GM21515 (cell line): ENCODE measurements around the gene KANSL1L.

Experiments used
- ATAC-seq: cut with Tn5 transposase; IDR thresholded peaks from one replicate; pipeline ENCODE4 v1.9.1; 2021; ENCODE audit not compliant: unreplicated experiment

The KANSL1L gene

DNA sequence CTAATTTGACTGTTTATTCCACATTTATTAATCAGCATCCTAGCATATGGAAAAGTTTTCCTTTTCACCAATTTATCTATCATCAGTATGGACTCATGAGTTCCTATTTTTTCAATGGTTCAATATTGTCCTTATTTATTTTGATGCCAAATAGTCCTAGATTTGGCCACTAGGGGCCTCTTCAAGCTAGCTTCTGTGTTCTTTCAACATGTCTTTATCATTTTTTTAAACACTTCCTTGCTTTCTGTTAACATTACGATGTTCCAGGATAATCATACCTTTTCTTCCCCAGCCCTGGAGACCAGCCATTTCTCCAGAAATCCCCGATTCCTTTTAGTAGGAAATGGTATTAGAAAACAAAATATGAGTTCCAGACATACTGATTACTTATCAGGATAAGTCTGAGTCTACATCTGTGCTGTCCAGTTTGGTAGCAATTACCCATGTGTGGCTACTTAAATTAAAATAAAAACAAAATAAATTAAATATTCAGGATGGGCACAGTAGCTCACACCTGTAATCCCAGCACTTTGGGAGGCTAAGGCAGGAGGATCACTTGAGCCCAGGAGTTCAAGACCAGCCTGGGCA, 98.2 kb downstream of the KANSL1L start:
- ATAC-seq = peak; percentile 82

DNA sequence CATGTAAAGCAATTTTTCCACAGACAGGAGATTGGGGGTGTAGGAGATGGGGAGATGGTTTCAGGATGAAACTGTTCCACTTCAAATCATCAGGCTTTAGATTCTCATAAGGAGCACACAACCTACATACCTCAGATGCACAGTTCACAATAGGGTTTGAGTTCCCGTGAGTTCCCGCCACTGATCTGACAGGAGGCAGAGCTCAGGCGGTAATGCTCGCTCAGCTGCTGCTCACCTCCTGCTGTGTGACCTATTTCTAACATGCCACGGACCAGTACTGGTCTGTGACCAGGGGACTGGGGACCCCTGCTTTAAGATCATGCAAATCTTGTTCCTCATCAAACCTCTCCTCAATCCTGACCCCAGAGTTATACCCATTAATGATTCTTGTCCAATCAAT, 98.7 kb downstream of the KANSL1L start:
- peak; percentile 22 for ATAC-seq

DNA sequence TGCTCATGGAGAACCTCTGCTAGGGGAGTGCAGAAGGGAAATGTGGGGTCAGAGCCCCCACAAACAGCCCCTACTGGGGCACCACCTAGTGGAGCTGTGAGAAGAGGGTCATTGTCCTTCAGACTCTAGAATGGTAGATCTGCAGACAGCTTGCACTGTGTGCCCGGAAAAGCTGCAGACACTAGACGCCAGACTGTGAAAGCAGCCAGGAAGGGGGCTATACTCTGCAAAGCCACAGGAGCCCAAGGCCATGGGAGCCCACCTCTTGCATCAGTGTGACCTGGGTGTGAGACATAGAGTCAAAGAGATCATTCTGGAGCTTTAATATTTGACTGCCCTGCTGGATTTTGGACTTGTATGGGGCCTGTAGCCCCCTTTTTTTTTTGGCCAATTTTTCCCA, 107.9 kb downstream of the KANSL1L start:
- no peak for ATAC-seq

DNA sequence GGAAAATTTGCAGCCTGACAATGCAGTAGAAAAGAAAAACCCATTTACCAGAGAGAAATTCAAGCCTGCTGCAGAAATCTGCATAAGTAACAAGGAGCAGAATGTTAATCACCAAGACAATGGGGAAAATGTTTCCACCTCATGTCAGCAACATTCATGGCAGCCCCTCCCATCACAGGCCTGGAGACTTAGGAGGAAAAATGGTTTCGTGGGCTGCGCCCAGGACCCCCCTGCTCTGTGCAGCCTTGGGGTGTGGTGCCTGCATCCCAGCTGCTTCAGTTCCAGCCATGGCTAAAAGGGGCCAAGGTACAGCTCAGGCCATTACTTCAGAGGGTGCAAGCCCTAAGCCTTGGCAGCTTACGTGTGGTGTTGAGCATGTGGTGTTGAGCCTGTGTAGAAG, 115.4 kb downstream of the KANSL1L start:
- ATAC-seq = no peak

DNA sequence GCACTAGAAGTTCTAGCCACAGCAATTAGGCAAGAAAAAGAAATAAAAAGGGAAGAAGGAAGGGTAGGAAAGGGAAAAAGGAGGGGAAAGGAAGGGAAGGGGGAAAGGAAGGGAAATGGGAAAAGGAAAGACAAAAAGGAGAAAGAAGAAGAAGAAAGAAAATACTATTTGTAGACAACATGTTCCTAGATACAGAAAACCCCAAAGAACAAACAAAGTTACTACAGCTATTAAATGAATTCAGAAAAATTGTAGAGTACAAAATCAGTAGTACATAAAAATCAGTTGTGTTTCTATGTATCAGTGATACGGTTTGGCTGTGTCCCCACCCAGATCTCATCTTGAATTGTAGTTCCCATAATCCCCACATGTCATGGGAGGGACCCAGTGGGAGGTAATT, 116.5 kb downstream of the KANSL1L start:
- no peak for ATAC-seq

DNA sequence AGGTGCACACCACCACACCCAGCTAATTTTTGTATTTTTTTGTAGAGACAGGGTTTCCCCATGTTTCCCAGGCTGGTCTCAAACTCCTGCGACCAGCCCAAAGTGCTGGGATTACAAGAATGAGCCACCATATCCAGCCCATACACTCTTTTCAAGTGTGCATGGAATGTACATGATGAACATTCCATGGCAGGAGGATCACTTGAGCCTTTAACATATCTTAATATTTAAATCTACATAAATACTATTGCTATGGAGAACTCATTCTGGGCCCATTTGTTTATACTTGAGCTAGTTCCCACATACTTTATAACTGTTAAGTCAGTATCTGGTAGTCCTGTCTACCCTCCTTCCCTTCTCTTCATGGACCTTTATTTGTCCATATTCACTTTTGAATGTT, 120.3 kb downstream of the KANSL1L start:
- ATAC-seq = no peak

DNA sequence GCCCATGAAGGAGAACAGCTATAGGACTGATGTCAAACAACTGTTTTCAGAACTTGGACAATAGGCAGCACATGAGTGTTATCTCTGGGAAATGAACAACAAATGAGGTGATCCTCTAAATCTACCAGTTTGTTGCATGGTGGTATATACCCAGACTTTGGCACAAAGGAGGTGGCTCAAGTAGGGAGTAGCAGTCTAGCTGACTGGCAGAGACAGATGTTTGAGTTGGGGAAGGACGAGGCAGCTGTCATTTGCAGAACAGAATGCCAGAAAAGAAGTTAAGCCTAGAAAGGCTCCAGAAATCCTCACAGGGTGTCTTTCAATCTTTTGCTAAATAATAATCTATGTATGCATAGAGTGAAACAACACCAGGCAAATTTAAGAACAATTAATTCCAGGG, 121.4 kb downstream of the KANSL1L start:
- ATAC-seq = no peak

DNA sequence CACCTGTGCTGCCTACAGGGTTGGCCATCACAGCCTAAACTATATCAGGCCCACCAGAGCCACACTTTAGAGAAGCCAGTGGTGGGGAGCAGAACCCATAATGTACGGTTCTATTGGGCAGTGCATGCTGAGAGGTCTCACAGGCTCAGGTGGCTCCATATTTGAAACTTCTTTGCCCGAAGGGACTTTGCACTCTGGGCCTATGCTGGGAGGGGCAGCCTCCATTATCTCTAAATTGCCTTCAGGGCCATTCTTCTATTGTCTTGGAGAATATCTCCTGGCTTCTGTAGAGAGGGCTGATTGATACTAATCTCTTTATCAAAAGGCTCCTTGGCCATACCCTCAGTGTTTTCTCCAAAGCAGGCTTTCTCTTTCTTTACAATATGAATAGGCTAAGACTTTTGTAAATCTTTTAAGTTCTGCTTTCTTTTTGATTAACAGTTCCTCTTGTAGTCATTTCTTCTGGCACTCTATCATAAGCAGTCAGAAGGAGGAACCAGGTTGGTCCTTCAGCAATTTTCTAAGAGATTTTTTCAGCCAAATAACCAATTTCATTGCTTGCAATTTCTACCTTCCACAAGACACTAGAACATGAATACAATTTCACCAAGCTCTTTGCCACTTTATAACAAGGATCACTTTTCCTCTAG, 124.2 kb downstream of the KANSL1L start:
- ATAC-seq = no peak

DNA sequence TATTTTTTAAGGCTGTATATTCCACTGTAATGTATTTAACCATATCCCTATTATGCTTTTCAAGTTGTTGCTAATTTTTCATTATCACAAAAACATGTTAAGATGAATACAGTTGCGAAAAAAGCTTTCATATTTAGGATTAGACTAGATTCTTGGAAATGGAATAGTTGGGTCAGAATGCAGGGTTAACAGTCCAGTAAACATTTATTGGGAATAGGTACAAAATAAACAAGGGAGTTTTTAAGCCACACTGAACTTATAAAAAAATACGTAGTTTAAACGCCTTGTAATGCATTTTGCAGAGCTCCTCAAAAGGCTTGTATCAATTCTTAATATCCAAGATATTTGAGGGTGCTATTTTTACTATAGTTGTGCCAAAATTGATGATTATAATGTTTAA, 133.1 kb downstream of the KANSL1L start:
- no peak for ATAC-seq

DNA sequence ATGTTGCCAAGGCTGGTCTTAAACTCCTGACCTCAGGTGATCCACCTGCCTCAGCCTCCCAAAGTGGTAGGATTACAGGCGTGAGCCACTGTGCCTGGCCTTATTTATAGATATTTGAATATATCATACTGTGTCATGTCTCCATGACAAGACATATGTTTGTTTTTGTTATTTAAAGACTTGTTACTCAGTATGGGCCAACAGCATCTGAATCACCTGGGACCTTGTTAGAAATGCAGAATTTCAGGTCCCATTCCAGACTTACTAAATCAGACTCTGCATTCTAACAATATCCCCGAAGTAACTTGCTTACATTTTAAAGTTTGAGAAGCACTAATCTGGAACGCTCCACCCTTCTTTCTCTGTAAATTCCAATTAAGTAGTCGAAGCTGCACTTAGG, 135.5 kb downstream of the KANSL1L start:
- no peak for ATAC-seq

DNA sequence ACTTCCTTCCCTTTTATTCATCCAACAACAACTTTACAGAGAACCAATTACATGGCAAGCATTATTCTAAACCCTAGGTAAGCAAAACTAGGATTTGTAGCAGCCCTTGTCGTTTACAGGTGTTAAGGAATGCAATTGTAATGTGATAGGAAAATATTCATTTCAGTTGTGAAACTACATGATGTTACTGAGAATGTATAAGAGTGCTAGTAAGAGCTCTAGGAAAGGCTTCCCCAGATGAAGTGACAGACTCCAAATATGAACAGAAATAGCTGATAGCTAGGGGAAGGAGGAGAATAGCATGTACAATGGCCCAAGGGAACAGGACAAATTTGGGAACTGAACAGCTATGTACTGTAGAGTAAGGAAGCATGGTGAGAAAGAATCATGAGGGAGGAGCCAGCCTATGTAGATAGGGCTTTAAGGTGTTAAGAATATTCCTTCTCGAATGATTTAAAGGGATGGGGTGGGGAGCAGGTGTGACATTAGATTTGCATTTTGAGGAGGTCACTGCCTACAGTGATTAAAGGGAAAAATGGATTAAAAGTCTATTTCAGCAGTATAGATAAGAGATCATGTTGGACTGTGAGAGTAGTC, 137.0 kb downstream of the KANSL1L start:
- no peak for ATAC-seq

DNA sequence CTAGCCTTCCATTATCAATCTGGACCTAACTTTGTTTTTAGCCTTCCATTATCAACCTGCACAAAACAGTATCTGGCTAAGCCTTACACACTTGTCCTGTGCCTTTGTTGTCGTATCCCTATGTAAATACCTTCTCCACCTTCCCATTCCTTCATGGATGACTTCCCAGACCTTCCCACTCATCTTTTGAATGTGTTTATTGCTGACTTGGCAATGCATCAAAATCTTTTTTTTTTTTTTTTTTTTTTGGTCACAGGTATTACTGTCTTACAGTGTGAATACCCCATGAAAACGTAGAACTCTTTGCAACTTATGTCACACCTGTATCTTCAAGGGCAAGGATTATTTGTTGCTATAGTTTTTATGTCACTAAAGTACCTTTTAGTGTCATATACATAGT, 143.0 kb downstream of the KANSL1L start:
- ATAC-seq = no peak

DNA sequence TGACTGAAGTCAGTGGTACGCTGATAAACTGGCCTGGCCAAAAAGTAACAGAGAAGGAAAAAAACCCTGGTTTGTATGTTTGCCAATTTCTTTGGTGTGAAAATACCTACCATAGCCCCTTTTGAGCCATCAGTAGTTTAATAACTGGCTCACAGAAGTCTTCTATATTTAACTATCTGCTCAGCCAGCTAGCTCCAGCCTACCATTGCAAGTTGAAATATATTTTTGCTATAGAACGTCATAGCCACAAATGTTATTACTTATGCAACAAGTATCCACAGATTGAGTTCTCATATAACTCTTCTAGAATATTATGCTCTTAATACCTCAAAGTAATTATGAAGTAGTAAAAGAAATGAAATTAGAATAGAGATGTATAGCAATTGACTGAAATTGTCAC, 143.6 kb downstream of the KANSL1L start:
- ATAC-seq = no peak

DNA sequence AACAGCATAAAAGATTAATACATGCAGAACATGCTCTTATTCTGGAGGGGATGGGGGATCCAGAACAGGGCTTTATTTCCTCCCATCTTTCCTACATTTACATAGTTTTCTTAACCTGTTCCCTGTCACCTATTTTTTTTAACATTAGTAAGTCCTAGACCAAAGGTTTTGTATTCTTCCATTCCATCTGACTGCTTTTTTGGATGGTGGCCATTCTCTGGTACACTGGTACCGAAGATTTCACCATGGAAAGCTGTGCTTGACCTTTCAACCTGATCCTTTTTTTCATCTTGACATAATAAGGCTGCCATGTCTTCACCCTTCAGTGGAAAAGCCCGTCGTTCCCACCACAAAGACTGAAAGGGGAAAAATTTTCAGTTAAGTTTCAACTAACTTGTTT, 148.4 kb downstream of the KANSL1L start:
- no peak for ATAC-seq

DNA sequence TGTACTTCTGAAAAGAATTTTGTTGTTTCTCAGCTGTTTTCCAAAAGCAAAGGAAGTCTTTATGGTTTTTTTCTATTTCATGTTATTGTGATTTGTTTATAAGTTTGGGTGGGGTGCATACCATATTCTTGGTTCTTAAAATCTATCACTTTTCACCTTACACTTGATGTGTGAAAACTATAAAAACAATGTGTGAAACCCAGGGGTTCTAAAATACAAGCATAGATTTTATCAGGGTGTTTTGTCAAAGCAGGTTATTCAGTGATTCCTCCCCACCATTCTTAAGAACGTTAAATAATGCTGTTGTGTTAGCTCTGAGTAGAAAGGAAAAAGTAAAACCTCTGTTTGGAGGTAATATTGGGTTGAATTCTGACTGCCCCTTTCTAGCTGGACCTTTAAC, 151.1 kb downstream of the KANSL1L start:
- no peak for ATAC-seq

DNA sequence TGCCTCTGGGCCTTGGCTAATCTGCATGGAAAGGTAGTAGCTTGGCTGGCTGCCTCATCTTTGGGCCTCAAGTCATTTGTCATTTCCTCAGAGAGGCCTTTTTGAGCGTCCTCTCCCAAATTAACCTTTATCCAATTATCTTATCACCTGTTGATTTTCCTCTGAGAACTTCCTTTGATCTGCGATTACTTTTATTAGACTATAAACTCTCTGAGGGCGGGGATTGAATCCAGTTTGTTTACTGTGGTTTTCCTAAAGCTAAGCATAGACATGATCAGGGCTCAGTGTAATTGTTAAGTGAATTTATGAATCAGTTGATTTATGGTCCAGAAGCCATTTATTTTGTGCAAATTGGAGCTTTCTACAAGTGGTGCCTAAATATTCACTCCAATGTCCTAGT, 161.3 kb downstream of the KANSL1L start:
- no peak for ATAC-seq

DNA sequence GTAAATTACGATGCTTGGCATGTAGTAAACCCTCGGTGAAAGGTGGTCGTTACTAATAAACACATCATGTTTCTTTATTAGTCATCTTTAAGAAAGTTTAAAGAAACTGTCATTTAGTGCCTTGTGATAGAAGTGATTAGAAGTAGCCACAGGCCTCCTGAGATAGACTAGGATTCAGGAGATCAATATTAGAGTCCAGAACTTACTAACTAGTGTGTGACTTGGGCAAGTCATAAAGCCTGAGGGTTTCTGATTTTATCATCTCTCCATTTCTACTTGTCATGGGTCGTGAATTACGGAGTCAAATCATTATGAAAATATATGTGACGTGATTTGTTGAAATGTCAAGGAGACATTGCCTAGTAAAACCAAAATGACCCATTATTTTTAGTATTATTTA, 162.1 kb downstream of the KANSL1L start:
- ATAC-seq = no peak

DNA sequence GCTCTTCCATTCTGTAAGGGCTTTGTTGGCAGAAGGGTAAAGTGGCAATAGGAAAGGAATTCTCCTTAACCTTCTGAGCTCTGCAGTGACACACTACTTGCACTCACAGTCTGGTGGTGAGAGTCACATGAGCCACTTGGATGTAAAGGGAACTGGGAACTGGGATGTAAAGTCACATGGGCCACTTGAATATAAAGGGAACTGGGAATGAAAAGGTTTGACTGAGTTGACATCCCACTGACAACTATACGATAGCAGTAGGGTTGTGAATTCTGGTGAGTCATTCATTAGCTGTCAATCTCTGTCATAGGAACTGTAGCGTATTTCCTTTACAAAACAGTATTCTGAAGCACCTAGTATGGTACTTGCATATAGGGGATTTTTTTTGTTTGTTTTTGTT, 163.3 kb downstream of the KANSL1L start:
- ATAC-seq = no peak

DNA sequence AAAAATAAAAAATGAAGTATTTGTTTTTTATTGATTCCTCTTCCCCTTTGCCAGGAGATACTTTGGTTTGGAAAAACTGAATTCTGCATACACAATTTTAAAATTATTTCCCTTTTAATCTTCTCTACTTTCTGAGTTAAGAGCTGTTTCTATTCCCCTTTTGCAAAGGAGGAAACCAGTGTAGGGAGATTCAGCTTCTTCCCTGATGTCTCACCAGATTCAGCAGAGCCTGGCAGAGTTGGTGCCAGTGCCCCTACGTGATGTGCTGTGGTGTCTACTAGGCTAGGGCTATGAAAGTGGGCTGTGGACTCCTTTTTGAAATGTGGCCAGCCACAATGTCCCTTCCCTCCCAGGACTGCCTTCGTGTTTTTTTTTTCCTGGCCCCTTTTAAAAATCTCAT, 166.3 kb downstream of the KANSL1L start:
- no peak for ATAC-seq

DNA sequence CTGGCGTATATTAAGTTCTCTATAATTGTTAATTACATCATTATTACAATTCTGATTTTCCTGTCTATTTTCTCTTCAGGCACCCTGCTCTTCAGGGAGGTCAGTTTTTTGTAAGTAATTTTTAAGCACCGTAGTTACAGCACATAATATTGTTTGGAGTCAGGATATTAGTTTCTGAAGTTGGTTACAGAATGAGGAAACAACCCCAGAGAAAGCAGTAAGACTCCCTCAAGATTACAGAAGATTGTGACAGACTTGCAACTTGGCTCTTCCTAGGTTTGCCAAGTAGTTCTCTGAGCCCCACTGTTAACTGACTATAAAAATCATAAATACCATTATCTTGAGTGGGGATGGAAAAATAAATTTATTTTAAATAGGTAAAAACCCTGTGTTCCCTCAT, 167.8 kb downstream of the KANSL1L start:
- no peak for ATAC-seq

DNA sequence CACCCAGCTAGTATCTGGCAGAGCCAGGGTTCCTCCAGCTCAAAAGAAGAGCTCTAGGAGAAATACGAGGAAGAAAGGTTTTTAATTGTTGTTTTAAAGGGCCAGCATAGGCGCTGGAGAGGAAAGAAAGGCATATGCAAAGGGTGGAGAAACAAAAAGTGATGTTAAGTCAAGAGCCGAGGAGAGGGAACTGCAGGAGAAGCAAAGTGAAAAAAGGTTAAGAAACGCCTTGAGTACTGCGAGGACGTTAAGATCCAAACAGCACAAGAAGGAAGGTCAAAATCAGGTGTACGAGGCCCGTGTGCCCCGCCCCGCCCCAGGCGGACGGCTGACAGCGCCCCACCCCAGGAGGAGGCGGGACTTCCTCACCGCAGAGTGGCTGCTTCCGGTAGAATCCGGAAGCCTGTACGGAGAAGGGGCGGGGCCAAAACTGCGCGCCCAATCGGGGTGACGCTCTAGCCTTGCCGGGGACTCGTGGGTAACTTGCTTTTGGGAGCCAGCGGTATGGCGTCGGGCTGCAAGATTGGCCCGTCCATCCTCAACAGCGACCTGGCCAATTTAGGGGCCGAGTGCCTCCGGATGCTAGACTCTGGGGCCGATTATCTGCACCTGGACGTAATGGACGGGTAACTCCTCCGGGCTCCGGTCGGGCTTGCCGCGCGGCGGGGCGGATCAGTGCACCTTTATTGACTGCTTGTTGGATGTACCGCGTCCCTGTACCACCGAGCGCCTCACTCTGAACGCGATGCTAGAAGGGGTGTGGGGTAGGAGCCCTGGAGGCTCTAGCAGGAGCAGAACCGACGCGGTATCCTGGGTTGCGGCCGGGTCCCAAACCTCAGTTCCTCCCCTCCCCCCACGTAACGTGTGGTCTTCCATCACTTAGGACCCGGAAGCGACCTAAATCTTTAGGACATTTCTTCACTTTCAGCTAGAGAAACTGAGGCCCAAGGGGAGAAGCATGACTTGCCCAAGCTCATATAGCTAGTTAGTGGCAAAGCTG, 168.8 kb downstream of the KANSL1L start, which contains the start of gene RPE:
TSS of gene RPE (plus strand) at position 481 of the 1,000 bp plus-strand sequence. CDS start at position 505, 24 bp downstream.
- peak; percentile 99 for ATAC-seq
